ENCODE measurements around the gene TMPRSS9.

DNA sequence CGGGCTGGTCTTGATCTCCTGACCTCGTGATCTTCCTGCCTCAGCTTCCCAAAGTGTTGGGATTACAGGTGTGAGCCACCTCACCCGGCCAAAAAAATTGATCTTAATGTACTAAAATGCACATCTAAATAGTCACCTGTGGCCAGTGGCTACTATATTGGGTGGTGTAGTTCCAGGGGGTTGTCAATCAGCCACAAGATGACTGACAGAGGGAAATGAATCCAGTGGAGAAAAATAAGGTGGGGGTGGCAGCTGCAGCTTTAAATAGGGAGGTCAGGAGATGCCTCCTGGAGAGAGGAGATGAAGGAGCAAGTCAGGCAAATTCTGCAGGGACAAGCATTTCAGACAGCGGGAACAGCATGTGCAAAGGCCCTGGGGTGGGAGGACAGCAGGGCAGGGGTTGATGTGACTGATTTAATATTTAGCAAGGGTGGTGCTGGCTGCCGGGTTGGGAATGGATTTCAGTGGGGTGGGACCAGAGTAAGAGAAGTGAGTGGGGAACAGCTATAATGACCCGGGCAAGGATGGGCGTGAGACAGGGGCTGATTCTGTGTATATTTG, 49.4 kb downstream of the TMPRSS9 start:
- TF ChIP-seq, protein P1, sequence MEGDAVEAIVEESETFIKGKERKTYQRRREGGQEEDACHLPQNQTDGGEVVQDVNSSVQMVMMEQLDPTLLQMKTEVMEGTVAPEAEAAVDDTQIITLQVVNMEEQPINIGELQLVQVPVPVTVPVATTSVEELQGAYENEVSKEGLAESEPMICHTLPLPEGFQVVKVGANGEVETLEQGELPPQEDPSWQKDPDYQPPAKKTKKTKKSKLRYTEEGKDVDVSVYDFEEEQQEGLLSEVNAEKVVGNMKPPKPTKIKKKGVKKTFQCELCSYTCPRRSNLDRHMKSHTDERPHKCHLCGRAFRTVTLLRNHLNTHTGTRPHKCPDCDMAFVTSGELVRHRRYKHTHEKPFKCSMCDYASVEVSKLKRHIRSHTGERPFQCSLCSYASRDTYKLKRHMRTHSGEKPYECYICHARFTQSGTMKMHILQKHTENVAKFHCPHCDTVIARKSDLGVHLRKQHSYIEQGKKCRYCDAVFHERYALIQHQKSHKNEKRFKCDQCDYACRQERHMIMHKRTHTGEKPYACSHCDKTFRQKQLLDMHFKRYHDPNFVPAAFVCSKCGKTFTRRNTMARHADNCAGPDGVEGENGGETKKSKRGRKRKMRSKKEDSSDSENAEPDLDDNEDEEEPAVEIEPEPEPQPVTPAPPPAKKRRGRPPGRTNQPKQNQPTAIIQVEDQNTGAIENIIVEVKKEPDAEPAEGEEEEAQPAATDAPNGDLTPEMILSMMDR (IDR thresholded peaks at IDR 0.05) = no peak
- no peak for TF ChIP-seq POLR2A (IDR thresholded peaks at IDR 0.05)
